Hypothalamus (tissue), 51 donors: ENCODE data around the gene GIMAP1.
A peak's percentile ranks its signal among the peaks of the same experiment; 100 is the strongest.

Experiments used
- DNase-seq, 51 donors: peaks; one replicate each; lab custom pipeline; 2025; lab: John Stamatoyannopoulos, UW

GIMAP1 gene

GRCh38 chr7:150744041-150744656 is 27.7 kb downstream of the GIMAP1 start:
- no peak for DNase-seq

- no peak for DNase-seq
Measured at GRCh38 chr7:150745086-150745485, 28.7 kb downstream of the GIMAP1 start.

GRCh38 chr7:150745876-150746275 is 29.5 kb downstream of the GIMAP1 start:
- no peak for DNase-seq

- no peak for DNase-seq
Measured at GRCh38 chr7:150746921-150747320, 30.5 kb downstream of the GIMAP1 start.

GRCh38 chr7:150748376-150748775 is 32.0 kb downstream of the GIMAP1 start:
- DNase-seq: no peak

GRCh38 chr7:150751702-150752101 is 35.3 kb downstream of the GIMAP1 start:
- DNase-seq: no peak

GRCh38 chr7:150753239-150753638 is 36.8 kb downstream of the GIMAP1 start:
- DNase-seq: peak in 3 of 51 donors; percentile 4 to 26 (median 5)

- DNase-seq: no peak
Measured at GRCh38 chr7:150753826-150754603, 37.6 kb downstream of the GIMAP1 start.

GRCh38 chr7:150754951-150755350 is 38.5 kb downstream of the GIMAP1 start:
- no peak for DNase-seq

- no peak for DNase-seq
Measured at GRCh38 chr7:150755473-150756099, 39.2 kb downstream of the GIMAP1 start.

- DNase-seq: no peak
Measured at GRCh38 chr7:150756166-150756565, 39.8 kb downstream of the GIMAP1 start.

- peak in 1 of 51 donors; percentile 12 for DNase-seq
Measured at GRCh38 chr7:150756858-150757257, 40.4 kb downstream of the GIMAP1 start.

GRCh38 chr7:150759479-150759878 is 43.1 kb downstream of the GIMAP1 start:
- no peak for DNase-seq

GRCh38 chr7:150766334-150766709 is 49.9 kb downstream of the GIMAP1 start:
- no peak for DNase-seq

- DNase-seq: no peak
Measured at GRCh38 chr7:150769768-150770167, 53.4 kb downstream of the GIMAP1 start.
